NCI-H1105 treated with DMSO at 0.1 percent for 48 hours (cell line): ENCODE data around the gene NRAP.
A peak's percentile ranks its signal among the peaks of the same experiment; 100 is the strongest.
"Not testable (repeated sequence)": the region's sequence is repeated elsewhere in the genome, so short reads cannot be mapped to it uniquely, and the experiment has no call there.

Source experiments
- DNase-seq: peaks from one replicate; lab custom pipeline; 2025; lab: John Stamatoyannopoulos, UW

NRAP gene

DNA sequence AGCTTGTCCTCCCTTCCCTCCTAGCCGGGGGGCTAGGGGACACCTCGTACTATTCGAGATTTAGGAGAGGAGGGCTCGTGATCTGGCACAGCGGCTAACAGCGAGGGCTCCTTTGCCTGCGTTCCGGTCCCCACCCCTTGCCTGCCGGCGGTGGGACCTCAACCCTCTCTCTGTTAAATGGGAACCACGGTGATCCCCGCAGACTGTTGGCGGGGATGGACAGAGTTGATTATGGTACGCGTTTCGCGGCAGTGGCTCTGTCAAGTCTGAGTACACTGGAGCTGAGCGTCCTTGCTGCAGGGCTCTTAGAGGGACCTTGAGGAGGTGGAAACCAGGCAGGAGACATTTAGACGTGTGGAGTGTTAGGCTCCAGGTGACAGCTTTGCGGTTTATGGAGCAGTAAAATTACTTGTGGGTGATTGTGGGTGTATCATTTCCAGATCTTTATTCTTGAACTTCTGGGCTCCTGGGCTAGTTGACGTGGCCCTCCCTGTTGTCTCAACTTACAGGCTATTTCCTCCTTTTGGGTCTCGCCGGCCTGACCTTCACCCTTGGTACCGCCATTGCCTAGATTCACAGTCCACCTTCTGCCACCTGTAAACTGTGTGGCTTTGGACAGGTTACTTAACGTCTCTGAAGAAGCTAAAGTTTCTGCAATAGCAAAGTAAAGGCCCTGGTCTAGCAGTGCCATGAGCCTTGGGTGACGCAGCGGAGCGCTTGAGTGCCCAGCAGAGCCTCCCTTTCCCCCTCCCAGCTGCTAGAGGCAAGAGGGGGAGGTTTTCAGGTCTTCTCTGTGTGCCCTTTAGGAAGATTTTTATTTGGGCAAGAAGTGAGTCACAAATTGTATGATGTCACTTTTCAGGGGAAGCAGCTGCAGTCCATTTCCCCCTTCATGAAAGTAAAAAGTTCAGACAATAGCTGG, 16.6 kb upstream of the NRAP start:
- peak; percentile 20 for DNase-seq

DNA sequence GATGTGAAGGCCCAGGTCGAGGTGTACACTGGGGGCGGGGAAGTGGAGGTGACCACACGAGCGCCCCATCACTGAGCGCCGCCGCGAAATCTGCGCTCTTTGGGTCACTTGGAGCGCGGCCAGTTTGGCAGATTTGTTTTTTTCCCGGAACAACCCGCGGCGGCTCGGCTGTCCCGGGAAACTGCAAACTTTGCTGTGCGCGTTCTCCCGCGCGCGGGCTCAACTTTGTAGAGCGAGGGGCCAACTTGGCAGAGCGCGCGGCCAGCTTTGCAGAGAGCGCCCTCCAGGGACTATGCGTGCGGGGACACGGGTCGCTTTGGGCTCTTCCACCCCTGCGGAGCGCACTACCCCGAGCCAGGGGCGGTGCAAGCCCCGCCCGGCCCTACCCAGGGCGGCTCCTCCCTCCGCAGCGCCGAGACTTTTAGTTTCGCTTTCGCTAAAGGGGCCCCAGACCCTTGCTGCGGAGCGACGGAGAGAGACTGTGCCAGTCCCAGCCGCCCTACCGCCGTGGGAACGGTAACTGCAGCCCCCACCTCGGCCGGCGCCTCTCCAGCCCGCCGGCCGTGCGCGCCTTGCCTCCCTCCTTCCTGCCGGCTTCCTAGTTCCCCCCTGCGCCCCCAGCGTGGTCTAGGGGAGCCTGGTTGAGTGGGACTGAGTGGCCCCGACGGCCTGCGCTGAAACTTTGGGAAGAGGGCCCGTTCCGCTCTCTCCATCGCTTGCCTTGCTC, 15.8 kb upstream of the NRAP start, which contains the start of gene CASP7:
CASP7 (plus strand) TSS at position 450 of the 727 bp plus-strand sequence. CDS start 17,582 bp downstream, outside the sequence.
- DNase-seq: peak; percentile 54

DNA sequence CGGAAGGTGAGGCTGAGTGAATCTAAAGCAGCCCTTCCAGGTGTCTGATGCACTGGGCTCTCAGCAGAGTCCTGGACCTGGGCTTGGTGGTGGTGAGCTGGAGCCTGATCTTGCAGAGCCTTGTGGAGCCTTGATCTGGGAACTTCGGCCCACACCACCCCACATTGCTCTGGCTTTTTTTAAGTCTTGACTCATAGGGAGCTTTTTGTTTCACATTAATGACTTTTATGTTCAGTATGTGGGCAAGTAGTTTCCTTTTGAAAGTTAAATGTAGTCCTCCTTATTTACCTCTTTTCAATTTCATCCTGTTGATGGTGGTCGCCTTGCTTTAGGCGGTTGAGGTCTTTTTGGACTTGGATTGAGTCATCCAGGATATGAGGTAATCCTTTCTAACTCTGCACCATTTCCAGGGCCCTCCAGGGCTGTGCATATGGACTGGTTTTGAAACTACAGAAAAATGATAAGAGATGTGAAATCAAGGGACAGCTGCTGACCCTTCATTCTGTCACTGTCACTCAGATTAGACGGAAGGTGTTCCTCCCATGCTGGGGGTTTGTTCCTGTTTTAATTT, 2.9 kb upstream of the NRAP start:
- DNase-seq: no peak

DNA sequence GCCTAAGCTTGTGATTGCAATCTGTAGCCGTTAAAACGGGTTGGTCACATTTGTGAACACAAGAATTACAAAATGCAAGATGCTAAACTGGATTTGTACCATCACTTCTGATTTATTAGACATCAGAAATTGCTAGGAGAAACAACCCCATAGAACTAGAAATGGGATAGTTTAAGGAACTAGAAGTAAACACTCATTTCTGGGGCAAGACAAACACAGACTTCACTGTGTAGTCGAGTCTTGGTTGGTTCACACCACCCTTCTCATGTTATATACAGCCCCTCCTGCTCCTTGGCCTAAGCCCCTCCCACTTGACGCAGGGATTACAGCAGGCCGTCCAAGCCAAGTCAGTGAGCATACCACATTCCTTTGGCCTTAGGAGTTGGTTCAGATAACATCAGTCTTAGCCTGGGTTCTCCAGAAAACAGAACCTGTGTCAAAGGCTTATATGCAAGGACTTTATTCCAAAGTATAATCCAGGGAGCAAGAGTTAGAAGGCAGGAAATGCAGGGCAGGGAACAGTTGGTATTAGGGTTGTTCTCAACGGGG, 2.0 kb upstream of the NRAP start:
- no peak for DNase-seq

DNA sequence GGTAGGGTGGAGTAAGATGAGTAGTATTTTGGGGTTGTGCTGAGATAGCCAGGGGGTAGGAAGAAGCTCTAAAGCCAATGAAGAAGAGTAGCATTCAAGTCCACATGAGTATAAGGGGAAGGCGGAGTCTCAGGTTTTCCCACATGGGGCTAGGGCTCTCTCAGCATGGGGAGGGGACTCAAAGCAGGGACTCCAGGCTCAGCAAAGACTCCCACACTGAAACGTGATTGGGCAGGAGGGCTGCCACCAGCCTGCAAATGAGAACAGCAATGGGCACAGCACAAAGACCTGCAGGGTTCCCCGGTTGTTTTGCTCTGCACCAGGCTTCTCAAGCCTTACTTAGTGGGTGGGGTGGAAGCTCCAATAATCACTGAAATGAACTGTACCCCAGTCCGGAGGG, 1.5 kb upstream of the NRAP start:
- DNase-seq: no peak

DNA sequence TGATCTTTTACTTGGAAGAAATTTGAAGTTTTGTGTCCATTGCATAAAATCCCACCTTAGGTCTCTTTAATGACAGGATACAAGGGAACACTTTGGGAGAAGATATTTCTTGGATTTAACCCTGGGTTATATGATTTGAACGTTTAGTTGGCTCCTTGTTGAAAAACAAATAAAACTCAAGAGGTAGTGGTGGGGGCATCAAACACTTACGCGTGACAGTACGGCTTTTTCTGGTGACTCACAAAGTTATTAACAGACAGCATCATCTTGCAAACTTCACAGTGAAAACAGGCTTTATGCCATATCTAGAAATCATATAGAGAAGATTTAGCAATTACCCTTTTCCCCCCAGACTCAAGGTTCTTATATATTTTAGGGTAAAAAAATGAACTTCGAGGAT, 699 bp downstream of the NRAP start:
- no peak for DNase-seq

DNA sequence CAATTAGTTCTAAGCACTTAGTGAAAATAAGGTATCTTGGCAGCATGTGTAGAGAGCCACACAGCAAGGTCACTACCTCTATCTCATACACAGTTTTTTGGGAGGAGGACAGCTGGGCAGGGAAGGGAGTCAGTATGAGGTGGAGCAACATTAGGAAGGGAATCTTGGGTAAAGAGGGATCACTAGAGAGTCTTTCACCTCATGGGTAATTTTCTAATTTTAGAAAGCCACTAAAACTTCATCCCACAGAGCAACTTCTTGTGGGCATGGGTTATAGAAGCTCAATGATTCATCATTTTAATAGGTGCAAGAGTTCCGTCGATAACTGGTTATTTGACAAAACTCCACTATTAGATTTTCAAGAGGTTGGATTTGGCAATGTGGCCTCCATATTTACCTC, 2.5 kb downstream of the NRAP start:
- no peak for DNase-seq

DNA sequence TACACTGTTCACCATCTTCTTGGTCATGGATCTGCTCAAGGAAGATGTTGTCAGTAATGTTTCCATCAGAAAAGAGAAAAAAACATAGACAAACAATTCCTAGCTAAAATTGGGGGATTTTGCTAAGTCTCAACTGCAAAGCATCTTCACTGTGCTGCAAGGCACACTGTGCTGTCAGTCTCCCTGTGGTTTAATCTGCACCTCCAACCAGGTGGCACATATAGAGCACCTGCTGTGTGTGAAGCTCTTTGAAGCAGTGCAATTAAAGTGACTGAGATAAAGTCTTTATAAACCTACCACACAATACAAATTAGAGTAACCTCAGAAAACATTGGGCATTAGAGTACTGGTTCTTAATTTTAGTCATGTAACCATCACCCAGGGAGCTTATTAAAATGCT, 6.3 kb downstream of the NRAP start:
- DNase-seq: no peak

DNA sequence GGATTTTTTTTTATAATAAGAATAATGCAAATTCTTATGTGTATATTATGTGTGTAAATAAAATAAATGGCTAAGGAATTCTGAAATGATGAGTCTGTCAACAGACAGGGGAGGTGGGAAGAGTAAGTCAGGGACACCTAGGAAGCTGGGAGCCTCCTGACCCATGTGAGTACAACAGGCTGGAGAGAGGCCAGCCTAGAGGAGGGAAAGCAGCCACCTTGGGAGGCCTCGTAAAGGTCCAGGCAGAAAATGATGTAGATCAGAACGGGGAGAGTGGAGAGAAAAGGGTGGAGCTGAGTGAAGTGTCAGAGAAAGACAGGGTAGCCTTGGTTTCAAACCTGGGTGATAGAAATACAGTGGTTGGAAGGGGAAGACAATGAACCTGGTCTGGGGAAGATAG, 6.9 kb downstream of the NRAP start:
- no peak for DNase-seq

DNA sequence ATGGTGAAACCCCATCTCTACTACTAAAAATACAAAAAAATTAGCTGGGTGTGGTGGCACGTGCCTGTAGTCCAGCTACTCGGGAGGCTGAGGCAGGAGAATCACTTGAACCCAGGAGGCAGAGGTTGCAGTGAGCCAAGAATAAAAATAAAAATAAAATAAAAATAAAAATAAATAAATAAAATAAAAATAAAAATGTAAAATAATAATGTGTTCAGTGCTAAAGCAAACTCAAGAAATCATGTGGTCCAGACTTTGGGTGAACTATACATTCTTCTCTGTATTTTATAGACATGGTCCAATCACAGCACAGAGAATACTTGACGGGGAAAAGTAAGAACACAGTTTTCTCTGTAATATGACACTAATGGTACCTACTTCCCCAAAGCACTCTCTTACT, 11.4 kb downstream of the NRAP start:
- not testable (repeated sequence) for DNase-seq

DNA sequence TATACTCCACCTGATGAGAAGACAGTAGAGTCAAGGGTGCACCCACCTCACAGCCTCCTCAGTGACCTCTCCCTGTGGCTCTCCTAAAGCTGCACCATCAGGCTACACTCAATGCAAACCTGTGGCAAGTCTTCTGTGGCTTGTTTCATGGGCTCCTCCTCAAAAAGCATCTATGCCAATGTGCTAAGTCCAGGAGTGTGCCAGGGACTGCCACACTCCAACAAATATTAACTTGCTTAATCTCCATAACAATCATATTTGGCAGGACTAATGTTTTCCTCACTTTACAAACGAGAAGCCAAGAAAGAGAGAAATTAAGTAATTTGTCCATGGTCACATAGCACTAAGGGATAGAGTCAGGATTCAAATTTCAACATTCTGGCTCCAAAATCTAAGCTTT, 11.9 kb downstream of the NRAP start:
- no peak for DNase-seq

DNA sequence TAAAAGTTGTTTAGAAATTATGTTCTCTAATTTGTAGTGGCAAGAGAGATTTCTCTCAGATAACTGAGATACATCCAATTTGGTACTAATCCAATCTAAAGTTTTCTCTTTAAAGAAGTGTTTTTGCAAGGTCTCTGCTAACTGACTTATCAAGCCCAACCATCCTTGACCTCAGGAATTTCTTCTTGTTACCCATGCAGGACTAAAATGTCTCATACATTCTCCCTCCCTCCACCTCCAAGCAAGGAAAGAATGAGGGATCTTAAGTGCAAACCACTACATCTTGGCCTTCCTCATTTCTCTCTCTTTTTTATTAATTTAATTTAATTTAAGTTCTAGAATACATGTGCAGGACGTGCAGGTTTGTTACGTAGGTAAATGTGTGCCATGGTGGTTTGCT, 12.8 kb downstream of the NRAP start:
- no peak for DNase-seq

DNA sequence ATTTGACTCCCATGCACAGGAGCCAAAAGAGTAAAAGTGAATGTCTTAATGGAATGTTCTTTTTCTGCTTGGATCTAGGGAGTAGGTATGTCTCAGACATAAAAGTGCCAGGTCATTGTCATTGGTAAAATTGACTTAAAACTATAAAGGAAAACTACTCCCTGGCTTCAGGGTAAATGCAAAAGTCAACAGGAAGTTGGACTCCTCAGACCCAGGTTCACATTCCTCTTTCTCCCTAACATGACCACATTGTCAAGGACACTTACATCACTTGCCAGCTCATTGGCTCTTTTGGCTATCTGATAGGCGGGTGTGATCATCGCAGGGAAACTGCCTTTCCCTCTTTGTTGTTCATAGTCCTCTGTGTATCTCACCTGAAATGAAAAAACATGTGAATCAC, 13.7 kb downstream of the NRAP start:
- no peak for DNase-seq

DNA sequence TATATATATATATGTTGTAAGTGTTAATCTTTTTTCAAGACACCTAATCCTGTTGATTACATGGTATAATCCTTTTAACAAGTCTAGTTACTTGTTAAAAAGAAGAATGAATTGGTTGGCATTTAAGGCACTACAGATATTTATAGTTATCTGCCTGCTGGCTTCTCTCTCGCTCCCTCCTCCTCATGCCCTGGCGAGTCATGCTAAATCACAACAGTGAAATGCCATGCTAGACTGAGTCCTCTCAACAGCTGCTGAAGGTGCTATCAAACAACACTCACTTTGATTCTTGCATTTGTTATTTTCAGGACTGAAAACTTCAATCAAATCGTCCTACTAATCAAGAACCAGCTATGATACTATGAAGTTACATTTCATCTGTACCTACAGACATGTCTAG, 15.4 kb downstream of the NRAP start:
- no peak for DNase-seq

DNA sequence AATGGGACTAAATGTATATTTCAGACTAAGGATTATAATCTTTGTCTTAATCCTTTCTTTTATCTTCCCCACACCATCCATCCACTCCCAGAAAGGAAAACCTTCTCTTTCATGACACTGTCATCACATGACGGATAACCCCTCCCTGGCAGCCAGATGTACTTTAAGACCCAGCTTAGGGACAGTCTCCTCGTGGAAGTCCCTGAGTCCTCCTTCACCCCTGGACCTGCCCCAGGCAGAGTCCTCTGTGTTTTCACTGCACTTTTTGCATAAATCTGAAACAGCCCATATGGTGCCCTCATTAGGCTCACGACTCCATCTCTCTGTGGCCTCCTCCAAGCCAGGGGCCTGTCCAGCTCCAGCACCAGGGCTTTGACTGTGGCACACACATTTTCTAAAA, 16.0 kb downstream of the NRAP start:
- no peak for DNase-seq

DNA sequence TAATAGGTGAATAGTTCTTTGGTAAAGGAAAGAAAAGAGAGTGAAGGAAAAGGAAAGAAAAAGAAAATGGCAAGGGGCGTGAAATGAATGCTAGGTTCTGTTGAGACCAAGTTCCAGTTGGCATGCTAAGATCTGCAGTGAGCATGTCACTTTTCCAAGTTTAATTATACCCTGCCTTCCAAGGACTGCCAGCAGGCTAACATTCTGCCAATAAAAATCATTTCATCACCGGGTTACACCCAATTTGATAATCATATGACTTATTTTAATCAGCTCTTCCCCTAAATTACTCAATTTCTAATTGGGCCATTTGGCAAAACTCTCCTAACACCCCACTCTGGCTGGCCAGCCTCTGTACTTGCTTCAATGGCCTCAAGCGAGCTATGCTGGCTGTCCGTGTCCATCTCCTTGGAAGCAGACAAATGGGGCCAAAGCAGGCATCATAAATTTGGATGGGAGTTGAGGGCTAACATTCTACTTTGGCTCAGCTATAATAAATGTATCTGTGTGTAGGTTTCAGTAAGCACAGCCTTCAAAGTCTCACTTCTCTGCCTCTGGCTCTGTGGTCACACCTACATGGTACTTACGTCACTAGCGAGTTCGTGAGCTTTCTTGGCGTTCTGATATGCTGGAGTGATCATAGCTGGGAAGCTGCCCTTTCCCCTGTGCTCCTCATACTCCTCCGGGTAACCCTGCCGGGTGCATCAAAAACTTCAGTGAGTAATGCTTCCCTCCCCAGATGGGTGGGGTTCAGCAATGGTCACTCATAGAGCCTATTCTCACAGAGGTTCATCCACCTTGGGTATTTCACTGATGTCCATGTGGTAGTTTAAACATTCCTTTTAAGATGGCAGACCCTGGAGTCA, 17.3 kb downstream of the NRAP start:
- DNase-seq: no peak

DNA sequence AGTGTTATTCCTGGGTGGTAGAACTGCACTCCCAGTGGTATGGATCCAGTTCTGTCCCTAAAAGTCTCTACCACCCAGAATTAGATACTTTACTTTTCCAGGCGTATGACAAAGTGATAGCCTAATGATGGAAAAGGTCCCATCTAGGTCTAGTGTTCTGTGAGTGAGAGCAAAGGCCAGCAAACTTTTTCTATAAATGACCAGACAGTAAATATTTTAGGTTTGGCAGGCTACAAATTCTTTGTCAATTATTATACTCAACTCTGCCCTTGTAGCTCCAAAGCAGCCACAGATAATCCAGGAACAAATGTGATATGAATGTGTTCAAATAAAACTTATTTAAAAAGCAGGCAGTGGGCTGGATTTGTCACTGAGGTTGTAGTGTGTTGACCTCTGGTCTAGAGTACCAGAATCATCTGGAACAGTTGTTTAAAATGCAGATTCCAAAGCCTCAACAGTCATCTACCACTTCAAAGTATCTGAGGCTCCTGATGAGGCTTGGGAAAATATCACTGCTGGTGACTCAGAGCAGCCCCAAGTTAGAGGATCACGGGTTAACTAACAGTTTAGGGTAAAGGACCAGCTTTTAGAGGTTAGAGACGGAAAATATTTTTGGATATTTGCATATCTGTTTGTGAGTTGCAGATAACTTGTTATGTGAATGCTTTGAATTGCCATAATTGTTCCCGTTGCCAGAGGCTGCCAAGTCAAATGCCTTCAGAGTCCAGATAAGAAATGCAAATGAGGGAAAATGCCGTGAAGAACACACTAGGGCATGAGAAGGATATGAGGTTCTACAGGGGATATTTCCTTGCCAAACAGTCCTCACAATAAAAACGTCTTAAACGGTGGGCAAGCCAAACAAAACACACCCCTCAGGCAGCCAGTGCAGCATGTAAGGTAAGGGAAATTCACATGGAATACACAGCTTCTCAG, 19.4 kb downstream of the NRAP start:
- no peak for DNase-seq

DNA sequence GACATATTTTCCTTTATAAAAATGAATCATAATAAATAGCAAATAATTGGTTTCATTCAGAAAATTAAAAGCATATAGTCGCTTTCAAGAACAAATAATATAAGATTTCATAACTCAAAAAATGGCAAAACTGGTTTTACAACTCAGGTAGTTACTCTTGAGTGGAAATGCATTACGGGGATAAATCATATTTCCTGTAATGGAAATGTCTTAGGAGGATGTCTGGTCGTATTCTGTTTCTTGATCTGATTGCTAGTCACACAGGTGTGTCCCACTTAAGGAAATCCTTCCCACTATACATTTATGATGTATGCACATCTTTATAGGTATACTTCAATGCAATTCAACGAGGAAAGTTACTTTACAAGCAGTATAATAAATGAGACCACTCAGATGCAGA, 20.7 kb downstream of the NRAP start:
- DNase-seq: no peak

DNA sequence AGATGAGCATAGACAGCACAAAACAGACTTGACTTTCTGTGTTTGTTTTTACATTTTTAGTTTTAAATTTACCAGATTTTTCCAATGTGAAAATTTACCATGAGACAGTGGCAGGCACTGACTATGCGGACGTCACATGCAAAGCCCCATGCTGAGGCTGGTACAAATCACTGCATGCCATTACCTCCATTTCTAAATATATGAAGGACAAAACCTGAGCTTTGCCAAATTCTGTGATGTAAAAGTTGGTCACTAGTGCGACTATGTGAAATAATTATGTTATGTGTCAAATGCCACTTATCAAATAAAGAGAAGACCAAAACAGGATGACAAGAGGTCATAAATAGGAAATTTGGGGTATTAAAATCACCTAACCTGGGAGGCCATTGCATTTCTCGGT, 22.1 kb downstream of the NRAP start:
- no peak for DNase-seq

DNA sequence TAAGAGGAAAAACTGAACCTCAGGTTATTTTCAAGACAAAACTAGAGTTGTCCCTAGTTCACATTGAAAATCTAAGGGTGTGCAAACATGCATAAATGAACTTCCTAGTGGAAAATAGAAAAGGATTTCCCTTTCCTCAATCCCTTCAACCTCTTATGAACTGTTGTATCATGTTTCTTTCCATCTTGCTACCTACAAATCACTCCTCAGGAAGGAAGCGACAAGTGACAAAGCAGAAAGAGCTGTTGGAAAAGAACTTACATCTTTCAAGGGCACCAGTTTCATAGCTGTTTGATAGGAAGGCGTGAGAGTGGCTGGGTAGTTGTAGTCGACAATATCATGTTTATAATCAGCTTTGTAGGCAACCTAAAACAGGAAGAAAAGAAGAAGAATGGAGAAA, 23.9 kb downstream of the NRAP start:
- DNase-seq: no peak
